Stimulated activated CD4-positive, alpha-beta T cell treated with anti-CD3 and anti-CD28 coated beads, Interleukin-1b, Interleukin-23, amount 100 ng/mL, for 4 hours (primary cell): ENCODE data around the gene DHRS7B.
A peak's percentile ranks its signal among the peaks of the same experiment; 100 is the strongest.
"Not testable (repeated sequence)": the region's sequence is repeated elsewhere in the genome, so short reads cannot be mapped to it uniquely, and the experiment has no call there.

ENCODE experiments used
- DNase-seq, 2 donors: peaks; one replicate each; pipeline ENCODE4 v3.0.0-alpha.2; 2020; ENCODE audit warnings: low read depth in 2 of 2

DHRS7B gene

DNA sequence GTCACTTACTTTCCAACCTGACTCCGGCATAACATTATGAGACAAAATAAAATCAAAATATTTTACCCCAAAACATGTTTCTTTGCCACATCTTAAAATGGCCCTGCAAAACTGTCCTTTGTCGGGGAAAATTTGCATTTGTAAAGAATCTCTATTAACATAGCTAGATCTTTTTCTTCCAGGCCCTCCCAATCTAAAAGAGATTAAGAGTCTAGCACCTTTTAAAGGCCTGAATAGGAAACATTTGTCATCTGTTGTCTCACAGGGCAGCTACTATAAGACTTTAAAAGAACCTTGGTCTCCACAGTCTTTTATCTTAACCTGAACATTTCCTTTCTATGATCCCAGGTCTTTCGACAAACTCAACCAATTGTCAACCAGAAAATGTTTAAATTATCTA lies 18.1 kb upstream of the DHRS7B start:
- no peak for DNase-seq

GRCh38 chr17:21113049-21113690 lies 13.6 kb upstream of the DHRS7B start:
- no peak for DNase-seq

- DNase-seq = no peak
These were observed 13.0 kb upstream of the DHRS7B start for GRCh38 chr17:21113716-21114115.

- not testable (repeated sequence) for DNase-seq
These were observed 12.0 kb upstream of the DHRS7B start for GRCh38 chr17:21114791-21115190.

DNA sequence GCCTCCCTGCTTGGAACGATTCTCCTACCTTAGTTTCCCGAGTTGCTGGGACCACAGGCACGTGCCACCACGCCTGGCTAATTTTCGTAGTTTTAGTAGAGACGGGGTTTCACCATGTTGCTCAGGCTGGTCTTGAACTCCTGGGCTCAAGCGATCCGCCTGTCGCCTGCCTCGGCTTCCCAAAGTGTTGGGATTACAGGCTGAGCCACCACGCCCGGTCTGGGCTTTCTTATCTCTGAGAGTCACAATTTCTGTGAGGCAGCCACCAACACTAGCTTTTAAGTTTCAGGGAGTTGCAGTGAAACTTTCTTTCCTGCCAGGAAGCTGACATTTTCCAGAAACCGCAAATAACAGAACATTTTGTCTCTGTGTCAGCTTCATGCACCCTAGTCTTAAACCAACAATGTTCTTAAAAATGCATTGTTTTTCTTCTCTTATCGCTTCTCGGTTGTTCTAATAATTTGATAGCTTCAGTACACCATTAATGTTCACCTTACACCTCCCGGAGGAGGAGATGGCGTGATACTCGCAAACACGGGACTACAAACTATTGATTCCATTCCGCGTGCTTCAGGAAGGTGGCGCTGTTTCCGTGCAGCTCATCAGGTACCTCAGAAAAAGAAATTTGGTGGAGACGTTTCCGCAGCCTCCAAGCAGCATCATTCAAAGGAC lies 7.4 kb upstream of the DHRS7B start:
- peak; percentile 47 to 64 for DNase-seq

GRCh38 chr17:21119919-21120249 lies 6.9 kb upstream of the DHRS7B start:
- DNase-seq = no peak

DNA sequence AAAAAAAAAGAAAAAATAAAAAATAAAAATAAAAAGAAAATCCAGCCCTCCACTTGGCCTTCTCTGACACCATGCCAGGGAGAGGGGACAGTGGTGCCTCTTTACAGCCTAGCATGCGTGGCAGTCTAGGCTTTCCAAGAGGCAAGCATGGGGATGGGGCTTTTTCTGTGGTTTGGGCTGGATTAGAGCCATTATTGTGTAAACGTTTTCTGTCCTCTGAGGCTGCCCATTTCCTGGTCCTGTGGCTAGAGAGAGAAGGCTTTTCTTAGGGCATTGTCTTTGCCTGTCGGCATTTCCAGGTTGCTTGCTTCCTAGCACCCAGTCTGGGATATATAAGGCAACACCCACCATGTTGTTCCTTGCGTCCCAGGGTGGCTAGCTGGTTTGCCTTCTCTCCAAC lies 2.7 kb upstream of the DHRS7B start:
- DNase-seq = no peak

DNA sequence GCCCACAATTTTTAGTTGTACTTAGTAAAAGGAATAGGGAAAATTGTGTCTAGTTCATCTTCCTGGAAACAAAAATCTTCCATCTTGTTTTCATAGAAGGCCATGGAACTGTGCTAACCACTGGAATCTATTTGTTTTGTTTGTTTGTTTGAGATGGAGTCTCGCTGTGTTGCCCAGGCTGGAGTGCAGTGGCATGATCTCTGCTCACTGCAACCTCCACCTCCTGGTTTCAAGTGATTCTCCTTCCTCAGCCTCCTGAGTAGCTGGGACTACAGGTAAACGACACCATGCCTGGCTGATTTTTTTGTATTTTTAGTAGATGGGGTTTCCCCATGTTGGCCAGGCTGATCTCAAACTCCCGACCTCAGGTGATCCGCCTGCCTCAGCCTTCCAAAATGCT lies 2.2 kb upstream of the DHRS7B start:
- DNase-seq = not testable (repeated sequence)

DNA sequence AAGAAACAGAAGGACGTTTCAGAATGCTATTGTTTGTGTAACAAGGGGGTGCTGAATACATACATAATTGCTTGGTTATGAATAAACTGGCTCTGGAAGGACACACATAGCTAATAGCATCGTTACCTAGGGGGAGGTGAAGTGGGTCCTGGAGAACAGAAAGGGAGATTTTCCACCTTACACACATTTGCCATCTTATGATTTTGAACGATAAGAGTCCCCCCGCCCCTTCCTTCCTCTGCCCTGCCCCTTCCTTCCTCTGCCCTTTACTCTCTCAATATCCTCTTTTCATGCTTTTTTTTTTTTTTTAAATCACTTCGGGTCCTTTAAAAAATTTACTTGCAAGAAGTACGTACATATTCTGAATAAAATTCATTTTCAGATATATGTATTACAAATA lies 902 bp upstream of the DHRS7B start:
- peak; percentile 22 to 36 for DNase-seq

DNA sequence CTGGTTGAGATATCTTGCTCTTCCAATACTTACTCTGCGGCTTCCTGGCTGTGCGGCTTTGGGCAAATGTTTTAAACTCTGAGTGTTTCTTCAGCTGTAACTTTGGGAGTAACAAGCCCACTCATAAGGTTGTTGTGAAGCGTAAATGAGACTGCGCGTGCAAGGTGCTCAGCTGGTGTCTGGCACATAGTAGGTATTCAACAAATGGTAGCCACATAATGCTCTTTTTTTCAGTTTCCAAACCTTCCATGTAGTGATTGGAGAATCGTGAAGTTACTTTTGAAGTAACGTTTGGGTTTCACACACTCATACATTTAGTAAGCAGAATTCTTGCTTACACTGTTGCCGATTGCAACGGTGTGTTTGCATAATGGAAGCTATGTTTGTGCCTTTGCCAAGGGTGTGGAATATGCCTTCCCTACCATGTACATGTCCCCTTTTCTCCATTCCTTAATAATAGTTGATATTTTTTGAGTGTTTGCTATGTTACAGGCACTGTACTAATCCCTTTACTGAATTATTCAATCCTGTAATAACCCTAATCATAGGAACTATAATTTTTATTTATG lies 829 bp downstream of the DHRS7B start:
- DNase-seq = no peak

DNA sequence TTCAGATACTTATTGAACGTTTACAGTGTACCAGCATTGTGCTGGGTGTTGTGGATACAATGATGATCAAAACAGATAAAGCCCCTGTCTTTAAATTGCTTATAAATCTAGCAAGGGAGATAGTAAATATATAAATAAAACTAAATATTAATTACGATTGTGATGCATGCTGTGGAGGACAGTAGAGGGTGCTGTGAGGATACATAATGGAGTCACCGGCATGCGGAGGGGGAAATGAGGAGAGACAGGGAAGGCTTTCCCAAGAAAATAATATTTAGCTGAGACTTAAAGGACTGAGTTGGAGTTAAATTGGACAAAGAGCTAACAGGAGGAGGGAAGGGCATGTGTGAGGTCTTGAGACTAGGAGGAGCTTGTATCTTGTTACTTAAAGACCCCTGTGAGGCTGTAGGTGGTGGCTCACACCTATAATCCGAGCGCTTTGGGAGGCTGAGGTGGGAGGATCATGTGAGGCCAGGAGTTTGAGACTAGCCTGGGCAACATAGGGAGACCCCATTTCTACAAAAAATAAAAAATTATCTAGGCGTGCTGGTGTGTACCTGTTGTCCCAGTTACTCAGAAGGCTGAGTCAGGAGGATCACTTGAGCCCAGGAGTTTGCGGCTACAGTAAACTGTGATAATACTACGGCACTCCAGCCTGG lies 2.4 kb downstream of the DHRS7B start:
- no peak for DNase-seq

DNA sequence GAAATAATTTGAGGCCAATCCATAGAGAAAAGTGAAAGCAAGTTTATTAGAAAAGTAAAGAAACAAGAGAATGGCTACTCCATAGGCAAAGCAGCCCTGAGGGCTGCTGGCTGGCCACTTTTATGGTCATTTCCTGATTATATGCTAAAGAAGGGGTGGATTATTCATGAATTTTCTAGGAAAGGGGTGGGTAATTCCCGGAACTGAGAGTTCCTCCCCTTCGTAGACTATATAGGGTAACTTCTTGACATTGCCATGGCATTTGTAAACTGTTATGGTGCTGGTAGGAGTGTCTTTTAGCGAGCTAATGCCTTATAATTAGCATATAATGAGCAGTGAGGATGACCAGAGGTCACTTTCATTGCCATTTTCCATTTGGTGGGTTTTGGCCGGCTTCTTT lies 4.4 kb downstream of the DHRS7B start:
- DNase-seq = no peak

DNA sequence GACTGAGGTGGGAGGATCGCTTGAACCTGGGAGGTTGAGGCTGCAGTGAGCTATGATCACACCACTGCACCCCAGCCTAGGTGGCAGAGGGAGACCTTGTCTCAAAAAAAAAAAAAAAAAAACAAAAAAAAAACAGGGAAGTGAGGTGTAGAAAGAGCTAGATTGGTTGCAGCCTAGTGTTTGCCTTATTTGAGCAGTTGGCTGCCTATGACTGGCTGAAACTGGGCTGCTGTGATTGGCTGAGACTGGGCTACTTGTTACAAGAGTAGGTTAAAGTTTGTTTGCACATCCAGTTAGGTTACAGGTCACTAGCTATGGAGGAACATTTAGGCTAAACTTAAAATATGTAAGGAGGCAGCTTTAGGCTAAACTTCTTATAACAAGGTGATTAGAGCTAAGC lies 5.7 kb downstream of the DHRS7B start:
- no peak for DNase-seq

- no peak for DNase-seq
These were observed 7.8 kb downstream of the DHRS7B start for GRCh38 chr17:21134559-21134958.

DNA sequence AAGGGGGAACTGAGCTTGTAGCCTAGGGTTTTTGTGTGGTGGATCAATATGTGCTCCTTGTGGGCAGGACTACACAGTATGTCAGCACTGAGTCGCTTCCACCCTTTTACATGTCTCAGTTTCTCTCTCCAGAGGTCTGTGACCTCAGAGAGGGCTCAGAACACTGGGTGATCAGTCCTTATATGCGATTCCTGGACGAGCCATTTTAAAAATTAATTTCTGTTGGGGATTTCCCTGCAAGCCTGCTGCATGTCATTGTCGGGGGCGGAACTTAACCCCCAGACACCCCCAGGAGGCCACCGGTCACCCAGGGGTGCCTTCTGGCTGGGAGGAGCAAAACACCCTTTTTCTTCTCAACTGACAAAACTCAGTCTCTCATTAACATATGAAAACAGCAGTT lies 14.1 kb downstream of the DHRS7B start:
- no peak for DNase-seq

- no peak for DNase-seq
These were observed 14.6 kb downstream of the DHRS7B start for GRCh38 chr17:21141331-21141730.

- not testable (repeated sequence) for DNase-seq
These were observed 15.3 kb downstream of the DHRS7B start for GRCh38 chr17:21142065-21142464.

DNA sequence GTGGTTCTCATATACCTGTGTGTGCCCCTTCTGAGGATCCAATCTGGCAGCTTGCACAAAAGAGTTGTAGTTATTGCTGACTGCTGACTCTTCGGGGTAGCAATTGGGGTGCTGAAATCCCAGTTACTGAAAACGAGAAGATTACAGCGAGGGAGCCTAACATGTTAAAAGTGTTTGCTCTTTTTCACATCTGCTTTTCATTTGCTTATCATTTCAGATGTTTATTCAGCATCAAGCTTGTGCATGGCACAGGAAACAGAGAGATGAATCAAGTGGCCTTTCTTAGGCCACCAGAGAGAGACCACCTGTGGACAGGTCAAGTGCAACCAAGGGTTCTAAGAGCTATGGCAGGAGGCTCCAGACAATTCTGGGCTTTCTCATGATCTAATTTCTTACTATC lies 16.9 kb downstream of the DHRS7B start:
- no peak for DNase-seq

DNA sequence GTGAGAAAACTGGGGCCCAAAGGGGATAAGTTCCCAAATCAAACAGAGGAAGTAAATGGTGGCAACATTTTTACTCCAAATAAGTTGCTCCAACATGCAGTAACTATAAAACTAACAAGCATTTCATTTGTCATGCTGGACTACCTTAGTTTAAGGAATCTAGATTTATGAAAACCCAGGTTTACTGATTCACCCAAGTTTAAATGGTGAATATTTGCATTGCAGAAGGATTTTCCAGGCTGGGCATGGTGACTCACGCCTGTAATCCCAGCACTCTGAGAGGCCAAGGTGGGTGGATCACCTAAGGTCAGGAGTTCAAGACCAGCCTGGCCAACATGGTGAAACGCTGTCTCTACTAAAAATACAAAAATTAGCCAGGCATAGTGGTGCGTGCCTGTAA lies 17.5 kb downstream of the DHRS7B start:
- DNase-seq = not testable (repeated sequence)

- DNase-seq = no peak
These were observed 19.7 kb downstream of the DHRS7B start for GRCh38 chr17:21146362-21147015.

GRCh38 chr17:21149621-21150020 lies 22.9 kb downstream of the DHRS7B start:
- no peak for DNase-seq

DNA sequence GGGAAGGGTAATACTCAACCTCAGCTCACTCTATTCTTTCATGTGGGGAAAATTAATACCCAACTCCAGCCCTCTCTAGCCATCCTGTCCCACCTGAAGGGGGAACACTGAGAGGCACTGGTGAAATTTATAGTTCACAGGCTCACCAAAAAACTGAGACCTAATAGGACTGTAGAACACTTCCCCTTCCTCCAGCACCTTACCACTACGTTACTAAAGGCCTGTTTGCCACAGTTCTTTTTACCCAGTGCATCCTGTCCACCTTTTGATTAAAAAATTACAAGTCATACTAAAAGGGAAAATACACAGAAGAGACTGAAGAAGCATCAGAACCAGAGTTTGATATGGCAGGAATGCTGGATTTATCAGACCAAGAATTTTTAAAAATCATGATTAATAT lies 26.0 kb downstream of the DHRS7B start:
- DNase-seq = no peak
